H7 (cell line): Measurements from ENCODE around the gene WDR27. TPM values are rescaled to one million over a fixed set of nuclear protein-coding genes. Genes with fewer than 3 reads are reported as not detected.

Source experiments
- DNase-seq: peaks from one replicate; pipeline ENCODE4 v3.0.0; 2012
- H3K27me3 ChIP-seq: 2 replicates; pipeline ENCODE4 v1.6.0; 2011; ENCODE audit warnings: mild to moderate bottlenecking, low read length; ENCODE audit not compliant: control insufficient read depth, insufficient read depth
- H3K36me3 ChIP-seq: replicated peaks from 2 replicates; pipeline ENCODE4 v1.5.1; 2011; ENCODE audit warnings: low read length; ENCODE audit not compliant: control insufficient read depth, insufficient read depth
- H3K4me3 ChIP-seq: 2 replicates; pipeline ENCODE4 v1.5.1; 2011; ENCODE audit warnings: low read depth, mild to moderate bottlenecking, control low read depth, low read length, moderate library complexity; ENCODE audit not compliant: insufficient read depth
- total RNA-seq: library from RNA; depleted of rRNA; stranded (reverse); fragments of >200 nt; shearing (Covaris generic); gene quantifications from 2 replicates; pipeline ENCODE4 v1.2.3, GENCODE V29; 2014

The WDR27 gene
- total RNA-seq, 1 experiment from 2014 or later: 45.4 TPM

GRCh38 chr6:169663468-169663867 is 38.4 kb downstream of the WDR27 start:
- DNase-seq: no peak
- Histone ChIP-seq H3K4me3 (no peak overlapping the region), H3K27me3 (no peaks in the 10 kb centered on the region), H3K36me3 (peaks cover 26% of the 10 kb centered on the region)

DNA sequence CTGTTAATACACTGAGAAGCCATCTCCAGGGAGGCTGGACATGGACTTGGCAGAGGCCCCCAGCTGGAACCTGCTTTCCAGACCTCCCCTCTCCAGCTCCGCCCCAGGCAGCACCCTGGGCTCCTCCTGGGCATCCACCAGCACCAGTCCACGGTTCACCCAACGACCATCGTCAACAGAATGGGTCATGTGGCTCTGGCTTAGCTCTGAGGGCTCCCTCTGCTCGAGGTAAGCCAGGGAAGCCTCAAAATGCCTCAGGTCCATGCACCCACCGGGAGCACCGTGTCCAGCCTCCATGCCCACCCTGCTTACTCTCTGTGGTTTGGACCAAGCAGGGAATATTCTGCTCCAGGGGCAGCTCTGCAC is 40.5 kb downstream of the WDR27 start:
- no peak overlapping the region for H3K4me3 ChIP-seq
- DNase-seq: peak; percentile 22
- no peaks in the 10 kb centered on the region for H3K27me3 ChIP-seq
- H3K36me3 ChIP-seq: peaks cover 23% of the 10 kb centered on the region

DNA sequence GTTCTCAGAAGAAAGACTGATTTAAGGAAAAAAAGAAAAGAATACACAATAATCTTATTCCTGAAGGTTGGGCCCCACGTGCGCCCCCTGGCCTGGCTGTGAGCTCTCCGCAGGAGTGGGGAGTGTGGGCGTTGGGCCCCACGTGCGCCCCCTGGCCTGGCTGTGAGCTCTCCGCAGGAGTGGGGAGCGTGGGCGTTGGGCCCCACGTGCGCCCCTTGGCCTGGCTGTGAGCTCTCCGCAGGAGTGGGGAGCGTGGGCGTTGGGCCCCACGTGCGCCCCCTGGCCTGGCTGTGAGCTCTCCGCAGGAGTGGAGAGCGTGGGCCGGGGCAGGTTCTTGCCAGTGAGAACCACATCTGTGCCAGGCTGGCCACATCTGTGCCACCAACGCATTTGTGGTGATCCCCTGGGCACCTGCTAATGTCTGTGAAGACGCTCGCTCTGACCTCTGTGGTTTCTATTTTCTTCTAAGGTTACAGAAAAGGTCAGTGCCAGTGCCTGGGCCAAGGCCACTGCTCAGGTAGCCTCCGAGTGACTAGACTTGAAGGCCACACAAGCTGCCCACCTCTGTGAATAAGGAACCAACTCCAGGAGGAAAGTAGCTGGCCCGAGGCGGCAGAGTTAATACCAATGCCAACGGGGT is 41.0 kb downstream of the WDR27 start:
- no peaks in the 10 kb centered on the region for H3K27me3 ChIP-seq
- peak; percentile 35 for DNase-seq
- no peak overlapping the region for H3K4me3 ChIP-seq
- H3K36me3 ChIP-seq: peaks cover 24% of the 10 kb centered on the region

DNA sequence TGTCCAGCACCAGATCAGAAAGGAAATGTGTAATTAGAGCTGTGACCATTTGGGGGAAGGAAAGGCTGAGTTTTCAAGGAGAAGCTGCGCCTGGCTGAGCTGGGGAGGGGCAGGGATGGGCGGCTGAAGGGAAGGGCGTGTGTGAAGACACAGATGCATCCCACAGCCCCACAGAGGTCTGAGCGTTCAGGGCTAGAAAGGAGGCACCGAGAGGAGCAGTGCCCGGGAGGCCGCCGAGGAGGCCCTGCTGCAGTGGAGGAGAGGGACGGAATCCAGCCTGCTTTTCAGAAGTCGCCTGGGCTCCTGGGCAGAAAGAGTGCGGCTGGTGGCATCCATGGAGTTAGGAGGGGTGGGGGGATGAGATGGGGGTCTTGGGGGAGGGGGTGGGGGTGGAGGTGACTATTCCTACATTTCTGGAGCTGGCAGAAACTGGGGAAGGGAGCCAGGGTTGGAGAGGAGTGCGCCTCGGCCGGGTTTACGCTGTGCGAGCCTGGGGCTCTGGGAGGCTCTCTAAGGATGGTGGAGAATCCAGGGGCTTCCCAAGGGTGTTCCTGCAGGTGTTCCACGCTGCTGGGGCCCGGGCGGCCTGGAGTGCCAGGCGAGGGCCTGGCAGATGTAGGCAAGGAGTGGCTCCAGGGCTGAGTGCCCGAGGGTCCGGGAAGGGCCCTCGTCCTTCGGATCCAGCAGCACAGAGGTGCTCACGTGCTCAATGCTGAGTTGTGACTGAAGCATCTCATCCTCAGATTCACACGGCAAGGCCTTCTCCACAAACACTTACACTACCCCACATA is 41.8 kb downstream of the WDR27 start:
- Histone ChIP-seq H3K4me3 (no peak overlapping the region), H3K36me3 (peaks cover 23% of the 10 kb centered on the region), H3K27me3 (no peaks in the 10 kb centered on the region)
- DNase-seq: no peak

GRCh38 chr6:169657284-169657610 is 44.6 kb downstream of the WDR27 start:
- no peak for DNase-seq
- Histone ChIP-seq H3K36me3 (peaks cover 12% of the 10 kb centered on the region), H3K4me3 (no peak overlapping the region), H3K27me3 (no peaks in the 10 kb centered on the region)

DNA sequence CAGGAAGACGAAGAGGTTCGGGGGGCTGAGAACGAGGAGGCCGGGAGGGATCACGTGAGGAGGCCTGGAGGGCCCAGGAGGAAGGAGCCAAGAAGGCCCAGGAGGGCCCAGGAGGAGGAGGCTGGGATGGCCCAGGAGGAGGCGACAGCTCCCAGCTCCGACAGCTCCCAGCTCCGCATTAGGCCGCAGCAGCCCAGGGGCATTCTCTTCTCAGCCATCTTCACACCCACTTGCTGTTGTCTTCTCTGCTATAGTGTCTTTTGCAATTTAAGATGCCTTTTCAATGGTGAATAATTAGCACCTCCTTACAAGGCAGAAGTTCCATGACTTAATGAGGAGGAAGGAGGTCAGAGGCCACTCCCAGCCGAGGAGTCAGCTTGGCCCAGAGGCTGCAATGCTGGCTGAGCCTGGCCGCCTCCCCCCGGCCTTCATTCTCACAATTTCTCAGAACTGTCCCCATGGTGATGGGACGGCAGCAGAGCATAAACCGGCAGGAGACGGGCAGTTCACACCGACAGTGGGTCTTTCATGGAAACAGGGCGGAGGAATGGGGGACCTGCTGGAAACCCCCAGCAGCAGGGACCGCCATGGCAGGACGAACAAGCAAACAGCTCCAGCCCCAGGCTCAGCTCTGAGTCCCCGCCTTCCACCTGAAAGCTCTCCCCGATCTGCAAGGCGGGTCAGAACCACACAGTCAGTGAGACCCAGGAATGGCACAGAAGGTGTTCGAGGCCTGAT is 45.1 kb downstream of the WDR27 start:
- no peak overlapping the region for H3K4me3 ChIP-seq
- peak; percentile 43 for DNase-seq
- no peaks in the 10 kb centered on the region for H3K27me3 ChIP-seq
- peaks cover 12% of the 10 kb centered on the region for H3K36me3 ChIP-seq

- DNase-seq: peak; percentile 91
These were observed 47.0 kb downstream of the WDR27 start for GRCh38 chr6:169654598-169655391.

DNA sequence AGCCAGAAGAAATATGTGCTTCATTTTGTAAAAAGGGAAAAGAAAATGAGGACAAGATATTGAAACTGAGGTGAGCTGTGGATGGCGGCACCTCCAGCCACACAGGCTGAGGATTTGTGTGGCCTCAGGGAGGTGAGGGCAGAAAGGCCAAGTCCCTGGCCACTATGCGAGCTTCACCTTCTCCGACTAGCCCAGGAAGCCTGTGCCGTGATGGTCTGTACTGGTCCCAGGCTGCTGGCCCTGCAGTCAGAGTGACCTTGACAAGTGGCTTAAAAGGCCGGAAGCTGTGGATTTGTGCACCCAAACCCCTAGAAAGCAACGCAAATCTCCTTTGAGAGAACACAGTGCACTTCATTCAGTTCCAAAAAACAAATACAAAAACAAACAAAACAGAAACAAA is 48.1 kb downstream of the WDR27 start:
- H3K27me3 ChIP-seq: no peaks in the 10 kb centered on the region
- H3K36me3 ChIP-seq: peaks cover 7% of the 10 kb centered on the region
- no peak overlapping the region for H3K4me3 ChIP-seq
- no peak for DNase-seq

More at GRCh38 chr6:169654598-169655391, 47.0 kb downstream of the WDR27 start:
- H3K4me3 ChIP-seq: peak overlapping the region; percentile 45
- no peaks in the 10 kb centered on the region for H3K27me3 ChIP-seq
- H3K36me3 ChIP-seq: peaks cover 10% of the 10 kb centered on the region

DNA sequence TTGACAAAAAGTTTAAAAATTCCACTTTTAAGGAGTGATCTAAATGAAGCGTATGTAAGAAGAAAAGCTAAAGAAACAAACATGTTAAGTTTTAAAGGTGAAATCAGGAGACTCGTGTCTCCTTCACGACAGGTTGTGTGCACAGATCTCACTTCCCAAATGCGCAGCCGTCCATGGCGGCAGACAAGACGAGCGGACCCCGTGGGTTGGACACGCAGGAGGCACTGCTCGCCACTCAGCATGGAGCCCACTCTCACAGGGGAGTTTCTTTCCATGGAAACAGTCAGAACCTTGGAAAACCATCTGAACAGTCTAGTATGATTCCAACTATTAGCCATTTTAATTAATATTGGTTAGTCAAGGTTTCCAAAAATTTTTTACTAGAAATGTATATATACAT is 48.9 kb downstream of the WDR27 start:
- Histone ChIP-seq H3K27me3 (no peaks in the 10 kb centered on the region), H3K36me3 (peaks cover 4% of the 10 kb centered on the region), H3K4me3 (no peak overlapping the region)
- no peak for DNase-seq

GRCh38 chr6:169651498-169651897 is 50.3 kb downstream of the WDR27 start:
- no peaks in the 10 kb centered on the region for H3K27me3 ChIP-seq
- no peak for DNase-seq
- H3K4me3 ChIP-seq: no peak overlapping the region
- peaks cover 2% of the 10 kb centered on the region for H3K36me3 ChIP-seq

GRCh38 chr6:169650959-169651292 is 50.9 kb downstream of the WDR27 start:
- no peak overlapping the region for H3K4me3 ChIP-seq
- H3K36me3 ChIP-seq: no peaks in the 10 kb centered on the region; the same call in 1 of the 2 replicates
- DNase-seq: peak; percentile 45
- no peaks in the 10 kb centered on the region for H3K27me3 ChIP-seq

DNA sequence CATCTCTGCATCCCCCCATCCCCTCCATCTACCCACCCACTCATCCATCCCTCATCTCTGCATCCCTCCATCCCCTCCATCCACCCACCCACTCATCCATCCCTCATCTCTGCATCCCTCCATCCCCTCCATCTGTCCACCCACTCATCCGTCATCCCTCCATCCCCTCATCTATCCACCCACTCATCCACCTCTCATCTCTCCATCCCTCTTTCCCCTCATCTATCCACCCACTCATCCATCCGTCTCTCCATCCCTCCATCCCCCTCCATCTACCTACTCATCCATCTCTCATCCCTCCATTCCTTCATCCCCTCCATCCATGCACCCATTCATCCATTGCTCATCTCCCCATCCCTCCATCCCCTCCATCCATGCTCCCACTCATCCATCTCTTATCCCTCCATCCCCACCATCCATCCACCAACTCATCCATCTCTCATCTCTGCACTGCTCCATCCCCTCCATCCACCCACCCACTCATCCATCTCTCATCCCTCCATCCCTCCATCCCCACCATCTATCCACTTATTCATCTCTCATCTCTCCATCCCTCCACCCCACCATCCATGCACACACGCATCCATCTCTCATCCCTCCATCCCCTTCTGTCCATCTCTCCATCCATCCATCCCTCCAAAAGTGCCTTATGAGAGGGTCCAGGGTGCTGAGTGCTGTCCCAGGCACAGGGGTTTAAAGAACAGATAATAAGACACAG is 51.4 kb downstream of the WDR27 start:
- no peaks in the 10 kb centered on the region for H3K27me3 ChIP-seq
- no peak overlapping the region for H3K4me3 ChIP-seq
- no peaks in the 10 kb centered on the region; the same call in 1 of the 2 replicates for H3K36me3 ChIP-seq
- DNase-seq: no peak

GRCh38 chr6:169648617-169649016 is 53.2 kb downstream of the WDR27 start:
- no peak for DNase-seq
- Histone ChIP-seq H3K4me3 (no peak overlapping the region), H3K27me3 (no peaks in the 10 kb centered on the region), H3K36me3 (no peaks in the 10 kb centered on the region; the same call in 1 of the 2 replicates)

DNA sequence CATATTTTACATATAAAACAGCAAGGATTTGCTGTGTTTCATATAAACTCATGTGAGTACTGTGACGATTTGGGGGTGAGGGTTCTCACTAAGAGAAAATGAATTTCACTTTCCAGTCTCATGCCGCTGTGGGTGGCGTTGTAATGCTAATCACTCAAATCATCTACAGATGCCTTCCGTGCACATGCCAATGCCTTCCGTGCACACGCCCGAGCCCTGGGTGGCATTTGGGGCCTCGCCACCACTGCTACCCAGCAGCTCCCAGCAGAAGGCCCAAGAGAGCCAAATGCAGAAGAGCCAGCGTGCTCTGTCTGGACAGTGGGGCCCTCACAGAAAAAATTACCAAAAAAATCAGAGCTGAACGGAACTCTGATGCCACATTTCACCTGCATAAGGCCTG is 53.7 kb downstream of the WDR27 start:
- H3K4me3 ChIP-seq: no peak overlapping the region
- H3K27me3 ChIP-seq: no peaks in the 10 kb centered on the region

More for the DNA sequence above, 53.7 kb downstream of the WDR27 start:
- no peaks in the 10 kb centered on the region; the same call in 1 of the 2 replicates for H3K36me3 ChIP-seq
- DNase-seq: no peak
